Measurements from ENCODE around the gene TMIE.
"Not testable (repeated sequence)": the region's sequence is repeated elsewhere in the genome, so short reads cannot be mapped to it uniquely, and the experiment has no call there.

Gene TMIE

DNA sequence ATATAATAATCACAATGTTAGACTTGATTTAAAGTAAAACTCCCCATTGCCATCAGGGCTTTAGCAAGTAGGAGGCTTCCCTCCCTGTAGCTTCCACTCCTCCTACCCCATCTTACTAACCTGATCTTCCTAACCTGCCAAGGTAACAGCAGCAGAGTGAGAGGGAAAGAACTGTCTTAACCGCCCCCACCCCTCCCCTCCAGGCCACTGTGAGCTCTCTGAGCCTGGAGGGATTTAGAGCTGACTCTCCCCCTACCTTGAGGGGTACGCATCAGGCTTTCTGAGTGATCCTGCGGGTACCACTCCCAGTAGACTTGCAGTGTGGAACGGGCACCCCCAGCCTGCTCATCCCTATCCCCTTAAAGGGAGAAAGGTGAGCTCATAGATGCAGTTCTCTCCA, 27.8 kb downstream of the TMIE start:
- no peak for DNase-seq

DNA sequence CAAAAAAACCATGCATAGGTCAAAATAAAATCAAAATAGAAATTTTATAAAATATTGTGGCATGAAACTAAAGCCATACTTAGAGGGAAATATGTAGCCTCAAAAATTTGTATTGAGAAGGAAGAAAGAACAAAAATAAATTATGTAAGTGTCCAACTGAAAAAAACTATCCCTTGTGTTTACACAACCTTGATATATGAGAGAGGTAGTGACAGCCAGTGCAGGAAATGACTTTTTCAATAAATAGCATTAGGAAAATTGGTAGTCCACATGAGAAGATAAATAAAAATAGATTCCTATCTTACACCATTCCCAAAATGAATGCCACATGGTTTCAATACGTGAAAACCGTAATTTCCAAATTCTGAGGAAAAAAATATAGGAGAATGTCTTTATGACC, 29.6 kb downstream of the TMIE start:
- DNase-seq = no peak

DNA sequence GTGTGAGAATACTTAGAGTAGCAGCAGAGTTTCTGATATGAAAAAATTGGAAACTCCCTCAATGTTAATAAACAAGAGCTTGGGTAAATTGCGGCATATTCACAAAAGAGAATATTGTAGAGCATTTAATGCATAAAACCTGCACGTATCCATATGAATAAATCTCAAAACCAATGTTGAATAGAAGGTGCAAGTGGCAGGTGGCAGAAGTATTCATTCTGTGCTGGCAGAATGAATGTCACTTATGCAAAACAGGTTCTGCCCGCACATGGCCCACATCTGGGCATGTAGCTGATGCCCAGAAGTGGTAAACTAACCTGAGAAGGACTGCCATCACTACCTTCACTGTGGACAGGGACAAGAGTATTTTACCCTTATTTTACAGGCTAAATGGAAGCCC, 30.6 kb downstream of the TMIE start:
- DNase-seq = no peak

DNA sequence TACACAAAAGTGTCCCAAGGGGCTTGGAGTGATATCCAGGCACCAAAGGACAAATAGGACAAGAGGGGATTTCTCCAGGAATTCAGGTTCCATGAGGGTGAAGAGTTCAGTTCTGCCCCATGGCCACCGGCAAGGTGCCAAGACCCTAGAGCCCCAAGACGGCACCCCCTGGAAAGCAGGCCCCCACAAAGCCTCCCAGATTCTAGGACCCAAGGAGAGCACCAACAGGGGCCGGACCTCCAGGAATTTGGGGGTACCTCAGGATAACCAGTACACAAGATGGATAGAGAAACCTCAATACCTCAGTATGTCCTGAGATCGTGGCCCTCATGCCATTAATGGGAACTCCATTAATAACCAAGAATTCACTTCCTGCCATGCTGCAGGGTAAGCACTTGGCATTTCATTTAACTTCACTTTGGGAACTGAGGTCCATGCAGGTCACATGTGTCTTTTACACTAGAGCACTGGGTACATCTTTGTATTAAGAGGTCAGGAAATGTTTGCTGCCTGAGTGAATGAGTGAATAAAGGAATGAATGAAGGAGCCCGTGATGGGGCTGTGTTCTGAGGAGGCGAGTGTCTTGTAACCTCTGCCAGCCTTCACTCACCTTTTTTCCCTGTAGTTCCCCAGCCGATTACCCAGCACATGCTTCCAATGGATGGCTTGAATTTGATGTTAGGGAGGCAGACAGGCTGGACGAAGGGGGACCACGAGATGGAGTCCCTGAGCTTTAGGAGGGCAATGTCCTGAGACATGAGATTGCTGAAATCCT, 32.0 kb downstream of the TMIE start:
- DNase-seq = no peak

DNA sequence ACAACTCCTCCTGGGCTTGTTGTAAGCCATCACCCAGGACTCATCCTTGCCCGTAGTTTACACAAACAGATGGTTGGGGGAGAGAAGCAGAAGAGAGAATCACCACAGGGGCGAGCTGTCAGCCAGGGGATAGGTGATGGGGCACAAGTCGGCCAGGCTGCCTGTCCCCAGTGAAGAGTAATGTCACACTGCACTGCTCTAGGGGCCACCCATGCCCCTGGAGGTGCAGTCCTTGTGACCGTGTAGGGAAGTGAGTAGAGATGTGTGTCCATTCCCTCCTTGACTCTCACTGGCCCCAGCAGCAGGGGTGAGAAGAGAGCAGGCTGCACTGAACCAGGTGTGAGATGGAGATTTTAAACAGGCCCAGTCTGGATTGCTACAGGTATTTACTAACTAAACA, 33.6 kb downstream of the TMIE start:
- no peak for DNase-seq

DNA sequence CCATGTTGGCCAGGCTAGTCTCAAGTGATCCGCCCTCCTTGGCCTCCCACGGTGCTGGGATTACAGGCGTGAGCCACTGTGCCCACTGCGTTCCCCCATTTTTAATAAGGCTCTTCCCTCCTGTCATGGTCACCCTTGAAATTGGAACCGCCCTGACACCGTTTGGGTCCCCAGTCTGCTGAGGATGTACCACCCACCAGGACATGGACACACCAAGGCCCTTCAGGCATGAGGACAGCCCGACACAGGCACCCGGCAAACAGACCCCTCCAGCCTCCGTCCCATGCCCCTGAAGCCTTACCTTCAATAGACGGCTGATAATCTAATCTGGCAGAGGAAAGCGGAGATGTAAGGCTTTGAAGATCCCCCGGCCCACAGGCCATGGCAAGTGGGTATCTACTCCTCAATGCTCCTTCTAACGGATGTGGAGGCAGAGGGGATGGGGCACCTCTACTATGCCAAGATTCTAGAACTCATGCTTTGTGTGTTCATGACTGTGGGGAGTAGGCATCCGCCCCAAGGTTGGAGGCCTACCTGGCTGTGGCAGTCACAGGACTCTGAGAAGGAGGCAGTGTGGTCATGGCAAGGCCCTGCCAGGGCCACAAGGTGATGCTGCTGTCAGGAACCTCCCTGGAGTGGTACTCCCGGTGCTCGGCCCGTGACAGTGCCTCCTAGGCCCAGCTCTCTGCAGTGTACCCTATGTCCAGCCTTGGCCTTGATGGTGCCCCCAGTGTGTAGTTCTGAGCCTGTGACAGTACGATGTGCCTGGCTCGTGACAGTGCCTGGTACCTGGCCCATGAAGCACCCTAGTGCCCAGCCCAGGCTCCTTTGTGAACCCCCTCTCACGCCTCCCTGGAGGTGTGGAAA, 35.0 kb downstream of the TMIE start:
- no peak for DNase-seq

DNA sequence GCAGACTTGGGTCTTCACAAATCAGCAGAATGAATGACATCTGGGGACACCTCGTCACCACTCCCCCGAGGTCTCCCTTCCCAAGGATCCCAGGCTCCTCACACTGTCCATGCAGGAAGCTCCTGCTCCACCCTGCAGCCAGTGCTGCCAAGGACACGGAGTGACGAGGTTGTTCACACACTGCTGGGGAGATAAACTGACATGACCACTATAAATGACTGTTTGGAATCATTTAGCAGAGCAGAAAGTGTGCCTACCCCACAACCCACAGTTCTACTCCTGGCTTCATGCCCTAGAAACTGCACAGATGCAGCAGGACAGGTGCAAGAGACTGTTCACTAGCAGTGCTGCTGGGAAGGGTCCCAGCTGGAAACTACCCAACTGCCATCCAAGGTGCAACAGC, 36.1 kb downstream of the TMIE start:
- DNase-seq = no peak

DNA sequence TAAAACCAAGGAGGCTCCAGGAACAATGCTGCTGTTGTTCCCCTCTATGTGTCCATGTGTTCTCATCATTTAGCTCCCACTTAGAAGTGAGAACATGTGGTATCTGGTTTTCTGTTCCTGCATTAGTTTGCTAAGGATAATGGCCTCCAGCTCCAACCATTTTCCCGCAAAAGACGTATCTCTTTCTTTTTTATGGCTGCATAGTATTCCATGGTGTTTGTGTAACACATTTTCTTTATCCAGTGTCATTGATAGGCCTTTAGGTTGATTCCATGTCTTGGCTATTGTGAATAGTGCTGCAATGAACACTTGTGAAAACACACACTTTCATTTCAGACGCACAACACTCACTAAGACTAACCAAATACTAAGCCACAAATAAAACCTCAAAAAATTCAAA, 38.4 kb downstream of the TMIE start:
- not testable (repeated sequence) for DNase-seq

DNA sequence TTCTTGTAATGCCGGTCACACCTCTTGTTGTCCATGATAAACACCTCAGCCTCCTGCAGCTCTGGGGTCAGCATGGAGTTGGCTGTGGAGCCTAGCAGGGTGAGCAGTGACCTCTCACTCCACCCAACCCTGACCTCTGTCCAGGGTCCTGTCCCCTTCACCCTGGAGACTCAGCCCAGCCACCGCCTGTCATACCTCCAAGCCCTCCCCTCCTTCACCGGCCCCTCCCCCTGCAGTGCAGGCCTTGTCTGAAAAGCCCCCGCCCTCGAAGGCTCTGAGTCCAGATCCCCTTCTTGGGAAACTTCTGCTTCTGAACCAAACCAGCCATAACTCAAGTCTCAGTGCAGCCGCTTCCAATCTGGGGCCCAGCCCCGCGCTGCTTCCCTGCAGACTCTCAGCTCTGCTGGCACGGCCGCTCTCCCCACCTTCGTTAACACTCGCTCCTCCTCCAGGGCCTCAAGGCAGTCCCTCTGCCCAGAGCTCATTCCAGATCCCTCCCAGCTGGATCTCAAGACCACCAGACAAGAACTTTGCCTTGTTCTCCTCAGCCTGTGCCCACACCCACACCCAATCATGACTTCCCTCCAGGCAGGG, 41.9 kb downstream of the TMIE start:
- DNase-seq = no peak

DNA sequence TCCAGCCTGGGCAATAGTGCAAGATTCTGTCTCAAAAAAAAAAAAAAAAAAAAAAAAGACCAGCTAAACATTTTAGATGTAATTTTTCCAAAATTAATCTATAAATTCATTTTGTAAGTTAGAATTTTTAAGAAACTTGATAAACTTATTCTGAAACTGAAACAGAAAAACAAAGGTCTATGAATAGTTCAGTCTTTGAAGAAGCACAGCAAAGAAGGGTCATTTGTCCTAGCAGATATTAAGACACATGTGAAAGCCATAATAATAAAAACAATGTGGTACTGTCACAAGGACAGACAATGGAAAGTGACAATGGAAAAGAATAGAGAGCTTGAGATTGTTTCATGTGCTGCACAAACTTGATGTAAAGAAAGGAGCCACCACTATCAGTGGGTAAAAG, 45.5 kb downstream of the TMIE start:
- DNase-seq = no peak

DNA sequence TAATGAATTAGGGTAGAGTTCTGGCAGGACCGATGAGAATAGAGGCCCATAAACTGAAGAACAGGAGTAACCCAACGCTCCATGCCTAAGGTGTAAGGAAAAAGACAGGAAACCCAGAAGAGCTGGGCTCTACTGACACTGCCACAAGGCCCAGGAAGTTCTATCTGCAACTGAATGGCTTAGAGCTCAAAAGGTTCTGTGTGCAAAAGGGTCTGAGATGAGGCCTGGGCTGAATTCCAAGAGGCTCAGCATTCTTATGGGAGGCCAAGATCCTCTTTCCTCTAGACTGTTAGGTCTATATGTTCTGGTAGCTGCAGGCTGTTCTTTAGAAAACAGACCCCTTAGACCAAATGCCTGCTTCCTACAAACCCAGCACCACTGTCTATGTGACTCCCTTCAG, 47.0 kb downstream of the TMIE start:
- no peak for DNase-seq

DNA sequence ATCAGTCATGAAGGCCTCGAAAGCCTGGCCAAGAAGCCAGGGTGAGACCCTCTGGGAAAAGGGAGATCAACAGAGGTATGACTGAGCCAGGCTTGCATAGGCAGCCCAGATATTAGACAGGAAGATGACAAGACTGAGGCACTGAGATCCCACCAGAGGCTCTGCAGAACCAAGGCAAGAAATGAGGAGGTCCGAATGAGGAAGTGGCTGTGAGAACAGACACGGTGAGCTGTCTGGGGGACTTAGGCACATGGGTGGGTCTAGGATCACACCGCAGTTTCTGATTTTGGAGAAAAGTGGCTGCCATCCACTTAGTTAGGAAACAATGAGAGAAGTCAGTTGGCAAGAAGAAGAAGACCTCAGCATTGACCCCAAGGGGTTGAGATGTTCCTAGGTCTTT, 47.9 kb downstream of the TMIE start:
- DNase-seq = no peak

DNA sequence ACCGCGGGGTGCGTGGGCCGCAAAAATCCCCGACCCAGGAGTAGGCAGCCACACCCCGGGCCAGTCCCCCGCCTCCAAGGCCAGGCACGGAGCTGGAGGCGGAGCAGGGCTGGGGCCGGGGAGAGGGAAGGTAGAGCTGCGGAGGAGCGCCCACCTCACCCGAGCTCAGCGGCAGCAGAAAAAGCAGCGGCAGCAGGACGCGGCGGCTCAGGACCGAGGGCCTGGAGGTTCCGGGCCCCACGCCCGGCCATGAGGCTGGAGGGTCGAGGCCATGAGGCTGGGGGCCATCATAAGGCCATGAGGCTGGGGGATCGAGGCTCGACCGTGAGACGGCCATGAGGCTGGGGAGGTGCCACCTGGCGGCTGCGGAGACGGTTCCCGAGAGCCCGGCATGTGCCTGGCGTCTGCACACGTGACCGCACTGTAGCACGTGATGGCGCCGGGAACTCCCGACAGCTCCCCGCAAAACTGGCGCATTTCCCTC, 49.4 kb downstream of the TMIE start:
- no peak for DNase-seq

DNA sequence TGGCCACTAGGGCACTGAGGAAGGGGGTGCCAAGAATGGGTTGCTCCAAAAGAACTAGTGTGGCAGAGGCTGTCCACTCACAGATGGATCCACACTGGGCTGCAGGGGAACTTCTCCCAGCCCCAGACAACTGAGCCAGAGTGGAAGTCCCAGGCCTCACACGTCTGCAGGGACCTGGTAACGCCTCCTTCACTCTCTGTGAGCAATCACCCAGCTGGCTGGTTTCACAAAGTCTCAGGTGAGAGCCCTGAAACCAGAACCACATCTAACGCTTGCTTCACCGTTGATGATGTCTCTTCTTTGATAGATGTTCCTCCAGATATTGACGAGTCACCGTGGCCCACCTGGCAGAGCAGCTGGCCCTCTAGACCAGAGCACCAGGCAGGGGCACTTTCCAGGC, 51.9 kb downstream of the TMIE start:
- not testable (repeated sequence) for DNase-seq

DNA sequence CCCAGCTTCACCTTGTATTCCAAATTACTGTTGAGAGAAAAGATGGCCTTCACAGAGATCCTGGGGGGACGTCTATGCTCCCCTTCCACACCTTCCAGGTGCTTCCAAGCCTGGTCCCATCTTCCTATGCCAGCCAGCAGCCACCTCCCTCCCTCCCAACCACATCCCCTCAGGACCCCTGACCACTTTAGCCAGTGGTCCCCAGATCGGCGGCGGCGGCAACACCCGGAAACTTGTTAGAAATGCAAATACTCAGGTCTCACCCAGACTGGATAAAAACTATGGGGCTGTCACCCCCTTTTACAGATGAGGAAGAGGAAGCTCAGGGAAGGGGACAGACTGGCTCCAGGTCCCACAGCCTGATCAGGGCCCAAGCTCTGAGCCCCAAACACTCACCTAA, 54.5 kb downstream of the TMIE start:
- DNase-seq = no peak

DNA sequence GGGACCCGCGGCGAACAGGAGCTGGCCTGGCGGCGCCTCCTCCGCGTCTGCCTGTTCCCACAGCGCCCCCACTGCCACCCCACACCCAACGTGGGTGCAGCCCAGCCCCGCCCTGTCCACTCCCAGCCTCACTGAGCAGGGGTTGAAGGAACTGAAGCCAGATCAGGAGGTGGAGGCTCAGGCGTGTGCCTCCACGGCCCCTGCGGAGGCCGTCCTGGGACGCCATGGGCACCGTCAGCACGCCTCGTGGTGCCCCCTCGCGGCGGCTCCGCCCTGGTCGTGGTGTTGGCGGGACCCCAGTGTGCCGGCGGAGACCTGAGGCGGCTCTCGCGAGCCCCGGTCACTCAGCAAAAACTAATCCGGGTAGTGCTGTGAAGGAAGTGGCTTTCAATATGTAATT, 55.5 kb downstream of the TMIE start:
- DNase-seq = no peak

DNA sequence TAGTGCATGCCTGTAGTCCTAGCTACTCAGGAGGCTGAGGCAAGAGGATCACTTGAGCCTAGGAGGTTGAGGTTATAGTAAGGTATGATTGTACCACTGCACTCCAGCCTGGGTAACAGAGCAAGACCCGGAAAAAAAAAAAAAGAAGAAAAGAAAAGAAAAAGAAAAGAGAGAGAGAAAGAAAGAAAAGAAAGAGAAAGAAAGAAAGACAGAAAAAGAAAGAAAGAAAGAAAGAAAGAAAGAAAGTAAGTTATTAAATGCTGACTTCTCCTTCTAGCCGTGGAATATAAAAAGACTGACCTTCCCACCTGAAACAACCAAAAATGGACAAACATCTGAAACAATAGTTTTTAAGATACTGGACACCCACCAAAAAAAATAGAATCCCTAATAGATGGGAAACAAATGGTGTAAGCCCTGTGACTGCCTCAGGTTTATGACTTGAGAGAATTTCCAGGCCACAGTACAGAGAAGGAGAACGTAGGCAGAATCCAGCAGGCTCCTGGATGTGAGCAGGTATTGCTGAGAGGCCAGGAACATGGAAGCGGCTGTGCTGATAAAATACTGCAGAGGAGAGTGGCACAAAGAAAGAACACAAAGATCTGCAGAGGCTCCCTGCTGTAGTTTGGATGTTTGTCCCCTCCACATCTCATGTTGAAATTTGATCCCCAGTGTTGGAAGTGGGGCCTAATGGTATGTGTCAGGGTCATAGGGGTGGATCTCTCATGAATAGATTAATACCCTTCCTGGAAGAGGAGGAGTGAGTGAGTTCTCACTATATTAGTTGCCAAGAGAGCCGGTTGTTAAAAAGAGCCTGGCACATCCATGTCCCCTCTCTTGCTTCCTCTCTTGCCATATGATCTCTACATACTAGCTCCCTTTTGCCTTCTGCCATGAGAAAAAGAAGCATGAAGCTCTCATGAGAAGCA, 58.3 kb downstream of the TMIE start:
- DNase-seq = no peak
